Liver (tissue), 9 donors: ENCODE data around the gene CYP2W1. TPM values are rescaled to one million over a fixed set of nuclear protein-coding genes. Genes with fewer than 3 reads are reported as not detected.

ENCODE experiments used
- DNase-seq: peaks from one replicate; pipeline ENCODE4 v3.0.0-alpha.2; 2017; ENCODE audit warnings: low spot score
- H3K27ac ChIP-seq, 2 donors: one replicate each; pipeline ENCODE4 v1.7.0; 2013; ENCODE audit warnings: inconsistent platforms in 2 of 2, low read length in 2 of 2, control low read depth in 1 of 2, low read depth in 1 of 2, mild to moderate bottlenecking in 1 of 2
- H3K27me3 ChIP-seq, 4 donors: one replicate each; pipeline versions ENCODE4 v1.6.1 to v1.7.0; 2013; ENCODE audit warnings: low read length in 3 of 4, inconsistent platforms in 1 of 4, mild to moderate bottlenecking in 1 of 4, moderate library complexity in 1 of 4; ENCODE audit not compliant: control insufficient read depth in 4 of 4, insufficient read depth in 4 of 4
- H3K36me3 ChIP-seq, 4 donors: one replicate each; pipeline versions ENCODE4 v1.6.1 to v1.7.0; 2013; ENCODE audit warnings: low read length in 3 of 4, mild to moderate bottlenecking in 3 of 4, low read depth in 1 of 4, moderate library complexity in 1 of 4; ENCODE audit not compliant: control insufficient read depth in 4 of 4, insufficient read depth in 3 of 4
- H3K4me1 ChIP-seq, 4 donors: one replicate each; pipeline versions ENCODE4 v1.6.1 to v1.7.0; 2013; ENCODE audit warnings: low read length in 3 of 4, mild to moderate bottlenecking in 3 of 4, moderate library complexity in 1 of 4; ENCODE audit not compliant: control insufficient read depth in 4 of 4, insufficient read depth in 4 of 4
- H3K4me3 ChIP-seq, 3 donors: one replicate each; pipeline versions ENCODE4 v1.6.1 to v1.7.0; 2013; ENCODE audit warnings: low read length in 3 of 3, control low read depth in 1 of 3, low read depth in 1 of 3, mild to moderate bottlenecking in 1 of 3
- H3K9ac ChIP-seq, 2 donors: one replicate each; pipeline ENCODE4 v1.7.0; 2013; ENCODE audit warnings: low read length in 2 of 2, mild to moderate bottlenecking in 2 of 2, moderate library complexity in 2 of 2, control low read depth in 1 of 2, low read depth in 1 of 2
- H3K9me3 ChIP-seq, 4 donors: one replicate each; pipeline versions ENCODE4 v1.6.1 to v1.7.0; 2013; ENCODE audit warnings: low read length in 3 of 4; ENCODE audit not compliant: control insufficient read depth in 4 of 4
- EGR1 ChIP-seq, 2 donors: IDR thresholded peaks; 2 replicates each; pipeline ENCODE4 v1.6.1; 2016 to 2018; ENCODE audit warnings: antibody characterized with exemption in 2 of 2, low read depth in 2 of 2
- FOXA1 ChIP-seq: IDR thresholded peaks from 2 replicates; pipeline ENCODE4 v1.6.1; 2016; ENCODE audit warnings: antibody characterized with exemption
- GABPA ChIP-seq, 2 donors: IDR thresholded peaks in 1 of 2; conservative IDR thresholded peaks in 1 of 2; 2 replicates each; pipeline ENCODE4 v1.6.1; 2016; ENCODE audit warnings: antibody characterized with exemption in 2 of 2, mild to moderate bottlenecking in 1 of 2, moderate library complexity in 1 of 2
- HNF4A ChIP-seq, 2 donors: conservative IDR thresholded peaks; 2 replicates each; pipeline ENCODE4 v1.6.1; 2016; ENCODE audit warnings: antibody characterized with exemption in 2 of 2, mild to moderate bottlenecking in 2 of 2
- JUND ChIP-seq, 2 donors: IDR thresholded peaks; 2 replicates each; pipeline ENCODE4 v1.6.1; 2016; ENCODE audit warnings: antibody characterized with exemption in 2 of 2
- RAD21 ChIP-seq, 2 donors: IDR thresholded peaks; 2 replicates each; pipeline ENCODE4 v1.6.1; 2016; ENCODE audit warnings: antibody characterized with exemption in 2 of 2, mild to moderate bottlenecking in 2 of 2
- YY1 ChIP-seq: IDR thresholded peaks from 2 replicates; pipeline ENCODE4 v1.6.1; 2016; ENCODE audit warnings: antibody characterized with exemption, mild to moderate bottlenecking
- WGBS: extraction: QIAGEN DNeasy Blood & Tissue Kit; methylation state at CpG from one replicate; pipeline ENCODE4 v1.1.7; 2013; 5-methylcytosine and 5-hydroxymethylcytosine counted together
- polyA plus RNA-seq, 2 donors: library from polyadenylated mRNA; stranded (reverse) in 1 of 2; unstranded in 1 of 2; fragments of 200-250 nt in 1 of 2; fragments of >200 nt in 1 of 2; fragmentation: Nextera tagmentation in 1 of 2; extraction: Ambion mirVana in 1 of 2; gene quantifications; one replicate each; pipeline versions ENCODE4 v1.2.1 to v1.2.3, GENCODE V29; 2013 to 2015
- total RNA-seq, 2 donors: library from RNA; depleted of rRNA; stranded (reverse); fragments of >200 nt; gene quantifications; one replicate each; pipeline ENCODE4 v1.2.3, GENCODE V29; 2014
- TF ChIP-seq, protein P1 (sequence below): IDR thresholded peaks from 2 replicates; pipeline ENCODE4 v1.6.1; 2016; ENCODE audit warnings: antibody characterized with exemption, mild to moderate bottlenecking
- TF ChIP-seq, protein P2 (sequence below): IDR thresholded peaks from 2 replicates; pipeline ENCODE4 v1.6.1; 2016; ENCODE audit warnings: antibody characterized with exemption
- TF ChIP-seq, protein P3 (sequence below): IDR thresholded peaks from 2 replicates; pipeline ENCODE4 v1.6.1; 2016; ENCODE audit warnings: antibody characterized with exemption
- TF ChIP-seq, protein P4 (sequence below): IDR thresholded peaks from 2 replicates; pipeline ENCODE4 v1.6.1; 2016; ENCODE audit warnings: antibody characterized with exemption
- donor health status: healthy.
- donor health status: healthy.
- donor health status: healthy.
- donor health status: healthy.
- donor health status: healthy.

The CYP2W1 gene
- total and polyA plus RNA-seq, 4 donors: 0.28 TPM; not detected in 3

DNA sequence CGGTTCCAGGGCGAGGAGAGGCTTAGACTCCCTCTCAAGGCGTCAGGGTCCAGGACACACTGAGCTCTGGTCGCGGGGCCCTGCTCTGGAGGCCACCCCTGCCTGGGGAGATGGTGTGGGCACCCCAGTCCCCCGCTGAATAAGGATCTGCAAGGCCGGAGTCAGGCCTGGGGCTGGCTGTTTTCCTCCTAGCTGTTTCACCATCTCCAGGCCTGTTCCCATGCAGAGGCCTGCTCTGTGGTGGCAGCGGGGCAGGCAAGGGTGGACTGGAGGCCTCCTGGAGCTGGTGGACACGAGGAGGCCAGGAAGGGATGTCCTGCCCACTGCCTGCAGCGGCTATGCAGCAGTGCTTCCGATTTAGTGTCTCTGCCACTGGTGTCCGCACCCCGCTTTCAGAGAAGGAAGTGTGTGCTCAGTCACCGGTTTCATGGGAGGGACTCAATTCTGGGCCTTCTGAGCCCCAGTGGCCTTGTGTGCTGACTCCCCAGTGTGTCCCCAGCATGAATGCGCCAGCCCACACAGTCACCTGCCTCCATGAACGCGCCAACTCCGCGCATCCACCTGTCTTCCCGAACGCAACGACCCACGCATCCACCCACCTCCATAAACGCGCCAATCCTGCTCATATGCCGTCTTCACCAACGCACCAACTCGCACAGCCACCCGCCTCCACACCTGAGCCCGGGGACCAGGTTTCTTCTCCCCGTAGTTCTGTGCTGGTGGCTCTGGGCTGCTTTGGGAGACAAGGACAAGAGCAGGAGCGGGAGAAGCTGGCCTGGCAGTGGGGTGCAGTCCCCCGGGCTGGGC lies 46.9 kb downstream of the CYP2W1 start (continued):
- TF ChIP-seq, protein P1, sequence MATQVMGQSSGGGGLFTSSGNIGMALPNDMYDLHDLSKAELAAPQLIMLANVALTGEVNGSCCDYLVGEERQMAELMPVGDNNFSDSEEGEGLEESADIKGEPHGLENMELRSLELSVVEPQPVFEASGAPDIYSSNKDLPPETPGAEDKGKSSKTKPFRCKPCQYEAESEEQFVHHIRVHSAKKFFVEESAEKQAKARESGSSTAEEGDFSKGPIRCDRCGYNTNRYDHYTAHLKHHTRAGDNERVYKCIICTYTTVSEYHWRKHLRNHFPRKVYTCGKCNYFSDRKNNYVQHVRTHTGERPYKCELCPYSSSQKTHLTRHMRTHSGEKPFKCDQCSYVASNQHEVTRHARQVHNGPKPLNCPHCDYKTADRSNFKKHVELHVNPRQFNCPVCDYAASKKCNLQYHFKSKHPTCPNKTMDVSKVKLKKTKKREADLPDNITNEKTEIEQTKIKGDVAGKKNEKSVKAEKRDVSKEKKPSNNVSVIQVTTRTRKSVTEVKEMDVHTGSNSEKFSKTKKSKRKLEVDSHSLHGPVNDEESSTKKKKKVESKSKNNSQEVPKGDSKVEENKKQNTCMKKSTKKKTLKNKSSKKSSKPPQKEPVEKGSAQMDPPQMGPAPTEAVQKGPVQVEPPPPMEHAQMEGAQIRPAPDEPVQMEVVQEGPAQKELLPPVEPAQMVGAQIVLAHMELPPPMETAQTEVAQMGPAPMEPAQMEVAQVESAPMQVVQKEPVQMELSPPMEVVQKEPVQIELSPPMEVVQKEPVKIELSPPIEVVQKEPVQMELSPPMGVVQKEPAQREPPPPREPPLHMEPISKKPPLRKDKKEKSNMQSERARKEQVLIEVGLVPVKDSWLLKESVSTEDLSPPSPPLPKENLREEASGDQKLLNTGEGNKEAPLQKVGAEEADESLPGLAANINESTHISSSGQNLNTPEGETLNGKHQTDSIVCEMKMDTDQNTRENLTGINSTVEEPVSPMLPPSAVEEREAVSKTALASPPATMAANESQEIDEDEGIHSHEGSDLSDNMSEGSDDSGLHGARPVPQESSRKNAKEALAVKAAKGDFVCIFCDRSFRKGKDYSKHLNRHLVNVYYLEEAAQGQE: no peak
- TF ChIP-seq EGR1 (IDR thresholded peaks at IDR 0.05; ENCODE audit: low read depth in 2 of 2) (no peak), JUND (IDR thresholded peaks at IDR 0.05) (no peak)
- TF ChIP-seq, protein P2, sequence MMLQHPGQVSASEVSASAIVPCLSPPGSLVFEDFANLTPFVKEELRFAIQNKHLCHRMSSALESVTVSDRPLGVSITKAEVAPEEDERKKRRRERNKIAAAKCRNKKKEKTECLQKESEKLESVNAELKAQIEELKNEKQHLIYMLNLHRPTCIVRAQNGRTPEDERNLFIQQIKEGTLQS: no peak
- TF ChIP-seq, protein P3, sequence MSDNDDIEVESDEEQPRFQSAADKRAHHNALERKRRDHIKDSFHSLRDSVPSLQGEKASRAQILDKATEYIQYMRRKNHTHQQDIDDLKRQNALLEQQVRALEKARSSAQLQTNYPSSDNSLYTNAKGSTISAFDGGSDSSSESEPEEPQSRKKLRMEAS: no peak

DNA sequence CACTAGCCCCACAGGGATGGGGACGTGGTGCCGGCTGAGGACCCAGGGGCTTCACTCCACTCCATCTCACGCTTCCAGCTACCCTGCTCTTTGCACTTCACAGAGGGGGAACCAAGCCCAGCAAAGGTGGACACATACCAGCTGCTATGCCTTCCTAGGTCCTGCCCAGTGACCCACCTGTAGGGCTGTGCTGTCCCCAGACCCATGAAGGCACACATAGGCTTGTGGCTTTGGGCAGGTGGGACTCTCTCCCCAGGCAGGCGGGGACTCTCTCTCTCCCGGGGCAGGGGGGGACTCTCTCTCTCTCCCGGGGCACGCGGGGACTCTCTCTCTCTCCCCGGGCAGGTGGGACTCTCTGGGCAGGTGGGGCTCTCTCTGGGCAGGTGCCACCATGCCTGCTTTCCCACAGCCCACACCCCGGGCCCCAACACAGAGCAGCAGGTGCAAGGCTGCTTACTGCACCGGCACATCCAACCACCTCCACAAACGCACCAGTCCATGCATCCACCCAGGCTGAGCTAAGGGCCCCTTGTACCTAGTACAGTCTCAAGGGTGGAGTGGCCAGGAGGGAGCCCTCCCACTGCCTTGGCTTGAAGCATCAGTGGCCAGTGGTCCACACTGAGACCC lies 47.6 kb downstream of the CYP2W1 start:
- 94% methylated on average over 12 of the region's 12 CpGs for WGBS

More for the DNA sequence above, 47.6 kb downstream of the CYP2W1 start:
- no peaks in the 10 kb centered on the region for H3K27me3 ChIP-seq
- no peak for TF ChIP-seq FOXA1
- TF ChIP-seq, protein P3: no peak
- no peak for TF ChIP-seq RAD21 (IDR thresholded peaks at IDR 0.05)
- TF ChIP-seq GABPA (IDR thresholded peaks at IDR 0.05 in 1 of 2, conservative IDR thresholded peaks at IDR 0.05 in 1 of 2): no peak
- TF ChIP-seq, protein P1: no peak
- TF ChIP-seq, protein P4, sequence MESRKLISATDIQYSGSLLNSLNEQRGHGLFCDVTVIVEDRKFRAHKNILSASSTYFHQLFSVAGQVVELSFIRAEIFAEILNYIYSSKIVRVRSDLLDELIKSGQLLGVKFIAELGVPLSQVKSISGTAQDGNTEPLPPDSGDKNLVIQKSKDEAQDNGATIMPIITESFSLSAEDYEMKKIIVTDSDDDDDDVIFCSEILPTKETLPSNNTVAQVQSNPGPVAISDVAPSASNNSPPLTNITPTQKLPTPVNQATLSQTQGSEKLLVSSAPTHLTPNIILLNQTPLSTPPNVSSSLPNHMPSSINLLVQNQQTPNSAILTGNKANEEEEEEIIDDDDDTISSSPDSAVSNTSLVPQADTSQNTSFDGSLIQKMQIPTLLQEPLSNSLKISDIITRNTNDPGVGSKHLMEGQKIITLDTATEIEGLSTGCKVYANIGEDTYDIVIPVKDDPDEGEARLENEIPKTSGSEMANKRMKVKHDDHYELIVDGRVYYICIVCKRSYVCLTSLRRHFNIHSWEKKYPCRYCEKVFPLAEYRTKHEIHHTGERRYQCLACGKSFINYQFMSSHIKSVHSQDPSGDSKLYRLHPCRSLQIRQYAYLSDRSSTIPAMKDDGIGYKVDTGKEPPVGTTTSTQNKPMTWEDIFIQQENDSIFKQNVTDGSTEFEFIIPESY: no peak
- TF ChIP-seq EGR1 (IDR thresholded peaks at IDR 0.05; ENCODE audit: low read depth in 2 of 2): no peak
- TF ChIP-seq YY1: no peak
- no peak for TF ChIP-seq HNF4A (conservative IDR thresholded peaks at IDR 0.05)
- no peaks in the 10 kb centered on the region for H3K9me3 ChIP-seq
- no peak overlapping the region for H3K9ac ChIP-seq
- no peak overlapping the region for H3K27ac ChIP-seq
- peaks cover 0 to 3% (median 0%) of the 10 kb centered on the region in 4 donors for H3K36me3 ChIP-seq
- DNase-seq: no peak
- peaks cover 0 to 9% (median 6%) of the 10 kb centered on the region in 4 donors for H3K4me1 ChIP-seq
- no peak overlapping the region for H3K4me3 ChIP-seq
